HG03196 (cell line): ENCODE data around the gene UFSP1.
A peak's percentile ranks its signal among the peaks of the same experiment; 100 is the strongest.
"Not testable (repeated sequence)": the region's sequence is repeated elsewhere in the genome, so short reads cannot be mapped to it uniquely, and the experiment has no call there.

Source experiments
- ATAC-seq: cut with Tn5 transposase; IDR thresholded peaks from one replicate; pipeline ENCODE4 v1.9.1; 2021; ENCODE audit not compliant: unreplicated experiment

UFSP1 gene

DNA sequence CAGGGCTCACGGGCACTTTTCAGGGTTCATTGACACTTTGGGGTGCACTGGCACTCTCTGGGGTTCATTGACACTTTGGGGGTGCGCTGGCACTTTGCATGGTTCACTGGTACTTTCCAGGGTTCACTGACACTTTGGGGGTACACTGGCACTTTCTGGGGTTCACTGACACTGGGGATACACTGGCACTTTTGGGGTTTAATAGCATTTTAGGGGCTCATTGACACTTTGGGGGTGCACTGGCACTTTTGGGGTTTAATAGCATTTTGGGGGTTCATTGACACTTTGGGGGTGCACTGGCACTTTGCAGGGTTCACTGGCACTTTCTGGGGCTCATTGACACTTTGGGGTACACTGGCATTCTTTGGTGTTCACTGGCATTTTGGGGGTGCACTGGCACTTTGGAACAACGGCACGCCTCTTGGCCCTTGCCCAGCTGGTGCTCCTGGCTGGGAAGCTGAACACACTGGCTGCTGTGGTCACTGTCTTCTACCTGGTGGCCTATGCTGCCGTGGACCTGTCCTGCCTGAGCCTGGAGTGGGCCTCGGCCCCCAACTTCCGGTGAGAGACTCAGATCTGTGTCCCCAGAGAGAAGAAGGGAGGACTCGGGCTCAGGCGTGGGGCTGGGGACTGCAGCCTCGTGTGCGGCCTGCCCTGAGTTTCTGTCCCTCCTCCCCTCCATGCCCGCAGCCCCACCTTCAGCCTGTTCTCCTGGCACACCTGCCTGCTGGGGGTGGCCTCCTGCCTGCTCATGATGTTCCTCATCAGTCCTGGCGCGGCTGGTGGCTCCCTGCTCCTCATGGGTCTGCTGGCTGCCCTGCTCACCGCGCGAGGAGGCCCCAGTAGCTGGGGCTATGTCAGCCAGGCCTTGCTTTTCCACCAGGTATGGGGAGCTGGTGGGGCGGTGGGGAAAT lies 28.6 kb downstream of the UFSP1 start:
- ATAC-seq = no peak

DNA sequence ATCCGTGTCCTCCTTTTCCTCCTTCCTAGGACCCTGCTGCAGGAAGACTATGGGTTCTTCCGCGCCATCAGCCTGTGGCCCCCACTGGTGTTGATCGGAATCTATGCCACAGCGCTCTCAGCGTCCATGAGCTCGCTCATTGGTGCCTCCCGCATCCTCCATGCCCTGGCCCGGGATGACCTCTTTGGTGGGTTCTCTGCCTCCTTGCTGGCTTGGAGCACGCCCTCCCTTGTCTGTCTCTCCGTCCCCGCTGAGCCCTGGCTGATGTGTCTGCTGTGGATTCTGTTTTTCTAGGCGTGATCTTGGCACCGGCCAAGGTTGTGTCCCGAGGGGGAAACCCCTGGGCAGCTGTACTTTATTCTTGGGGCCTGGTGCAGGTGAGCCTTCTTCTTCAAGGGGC lies 29.7 kb downstream of the UFSP1 start:
- no peak for ATAC-seq

DNA sequence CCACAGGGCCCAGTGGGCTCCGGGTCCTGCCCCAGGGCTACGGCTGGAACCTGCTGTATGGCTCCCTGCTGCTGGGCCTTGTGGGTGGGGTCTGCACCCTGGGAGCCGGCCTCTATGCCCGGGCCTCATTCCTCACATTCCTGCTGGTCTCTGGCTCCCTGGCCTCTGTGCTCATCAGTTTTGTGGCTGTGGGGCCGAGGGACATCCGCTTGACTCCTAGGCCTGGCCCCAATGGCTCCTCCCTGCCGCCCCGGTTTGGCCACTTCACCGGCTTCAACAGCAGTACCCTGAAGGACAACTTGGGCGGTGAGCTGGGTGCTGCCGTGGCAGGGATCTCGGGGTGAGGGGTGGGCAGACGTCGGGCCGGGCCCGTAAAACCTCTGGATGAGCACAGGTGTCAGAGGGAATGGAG lies 32.6 kb downstream of the UFSP1 start:
- no peak for ATAC-seq

- no peak for ATAC-seq
These were observed 34.0 kb downstream of the UFSP1 start for GRCh38 chr7:100855515-100855914.

DNA sequence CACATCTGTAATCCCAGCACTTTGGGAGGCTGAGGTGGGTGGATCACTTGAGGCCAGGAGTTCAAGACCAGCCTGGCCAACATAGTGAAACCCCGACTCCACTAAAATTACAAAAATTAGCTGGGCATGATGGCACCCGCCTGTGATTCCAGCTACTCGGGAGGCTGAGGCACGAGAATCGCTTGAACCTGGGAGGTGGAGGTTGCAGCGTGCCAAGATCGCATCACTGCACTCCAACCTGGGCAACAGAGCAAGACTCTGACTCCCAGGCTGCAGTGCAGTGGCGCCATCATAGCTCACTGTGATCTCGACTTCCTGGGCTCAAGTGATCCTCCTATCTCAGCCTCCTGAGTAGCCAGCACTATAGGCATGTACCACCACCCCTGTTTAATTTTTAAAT lies 34.6 kb downstream of the UFSP1 start:
- ATAC-seq = not testable (repeated sequence)

GRCh38 chr7:100854146-100854895 lies 35.2 kb downstream of the UFSP1 start:
- no peak for ATAC-seq

DNA sequence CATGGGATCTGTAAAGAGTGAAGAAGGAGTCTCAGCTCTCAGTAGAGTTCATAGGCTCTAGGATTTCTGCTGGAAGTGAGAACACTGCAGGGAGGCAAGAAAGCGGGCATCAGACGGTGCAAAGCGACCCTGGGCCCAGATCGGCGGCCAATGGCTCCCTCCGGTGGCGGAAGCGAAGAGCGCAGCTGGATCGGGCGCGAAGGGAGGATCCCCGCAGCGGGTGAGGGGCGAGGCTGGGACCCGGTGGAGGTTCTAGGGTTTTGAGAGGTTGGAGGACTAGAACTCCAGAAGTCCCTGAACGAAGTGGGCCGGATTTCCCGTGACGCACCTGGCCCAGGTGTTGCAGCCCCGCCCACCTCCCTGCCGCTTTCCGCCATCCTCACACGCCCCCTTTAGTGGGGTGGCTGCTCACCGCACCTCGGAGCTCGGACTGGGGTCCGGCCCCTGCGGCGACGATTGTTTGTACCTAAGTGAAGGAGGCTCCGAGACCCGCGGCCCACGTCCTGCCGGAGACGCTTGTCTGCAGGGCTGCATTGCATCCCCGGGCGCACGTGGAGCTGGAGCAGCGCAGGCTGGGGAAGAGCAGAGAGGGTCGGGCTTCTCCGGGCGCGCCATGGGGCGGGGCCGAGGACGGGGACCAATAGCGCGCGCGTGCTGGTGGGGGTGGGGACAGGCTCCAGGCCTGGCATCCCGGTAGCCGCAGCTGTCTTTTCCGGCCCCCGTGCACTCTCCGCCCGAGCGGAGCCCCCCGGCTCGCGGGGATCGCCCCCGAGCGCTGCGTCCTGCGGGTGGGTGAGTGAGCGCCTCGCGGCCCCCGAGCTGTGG lies 37.3 kb downstream of the UFSP1 start, which contains the start of gene SLC12A9:
Gene SLC12A9 (plus strand): TSS at position 666 of the 825 bp plus-strand sequence. CDS start 1,485 bp downstream, outside the sequence.
- peak; percentile 73 for ATAC-seq

DNA sequence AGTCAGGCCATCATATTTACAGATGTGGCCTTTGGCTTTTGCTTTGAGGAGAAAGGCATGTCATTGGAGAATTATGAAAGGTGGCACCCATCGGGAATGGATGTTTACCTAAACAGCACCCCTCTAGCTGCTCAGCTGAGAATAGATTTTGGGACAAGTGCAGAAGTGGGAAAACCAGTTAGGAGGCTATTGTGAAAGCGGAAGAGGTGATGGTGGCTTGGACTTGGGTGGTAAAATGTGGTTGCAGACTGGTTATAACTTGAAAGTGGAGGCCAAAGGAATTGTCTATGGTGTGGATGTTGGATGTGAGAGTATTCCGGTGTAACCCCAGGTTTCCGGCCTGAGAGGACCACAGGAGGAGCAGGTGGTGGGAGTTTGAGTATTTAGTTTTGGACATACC lies 42.2 kb downstream of the UFSP1 start:
- no peak for ATAC-seq

DNA sequence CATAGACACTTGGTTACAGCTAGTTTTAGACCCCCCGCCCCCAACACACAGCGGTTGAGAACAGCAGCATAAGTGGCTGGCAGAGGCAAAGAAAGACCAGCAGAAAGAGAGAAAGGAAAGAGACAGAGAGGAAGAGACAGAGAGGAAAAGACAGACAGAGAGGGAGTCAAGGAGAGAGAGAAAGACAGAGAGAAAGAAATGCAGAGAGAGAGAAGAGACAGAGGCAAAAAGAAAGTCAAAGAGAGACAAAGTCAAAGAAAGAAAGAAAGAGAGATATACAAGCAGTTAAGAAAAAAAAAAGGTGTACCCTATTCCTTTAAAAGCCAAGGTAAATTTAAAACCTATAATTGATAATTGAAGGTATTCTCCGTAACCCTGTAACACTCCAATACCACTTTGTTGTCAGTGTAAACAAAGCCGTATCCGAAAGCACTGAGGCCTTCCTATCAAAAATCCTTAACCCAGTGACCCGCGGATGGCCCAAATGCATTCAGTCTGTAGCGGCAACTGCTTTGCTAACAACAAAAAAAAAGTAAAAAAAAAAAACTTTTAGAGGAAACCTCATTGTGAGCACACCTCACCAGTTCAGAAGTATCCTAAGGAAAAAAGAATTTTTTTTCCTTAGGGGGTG lies 48.9 kb downstream of the UFSP1 start:
- ATAC-seq = no peak

- ATAC-seq = no peak
These were observed 50.2 kb downstream of the UFSP1 start for GRCh38 chr7:100839361-100839760.
